GM21717 (cell line): Measurements from ENCODE around the gene ARMC3.
"Not testable (repeated sequence)": the region's sequence is repeated elsewhere in the genome, so short reads cannot be mapped to it uniquely, and the experiment has no call there.

Experiments
- ATAC-seq: cut with Tn5 transposase; IDR thresholded peaks from one replicate; pipeline ENCODE4 v1.9.1; 2021; ENCODE audit warnings: mild to moderate bottlenecking, moderate library complexity; ENCODE audit not compliant: unreplicated experiment

ARMC3 gene

DNA sequence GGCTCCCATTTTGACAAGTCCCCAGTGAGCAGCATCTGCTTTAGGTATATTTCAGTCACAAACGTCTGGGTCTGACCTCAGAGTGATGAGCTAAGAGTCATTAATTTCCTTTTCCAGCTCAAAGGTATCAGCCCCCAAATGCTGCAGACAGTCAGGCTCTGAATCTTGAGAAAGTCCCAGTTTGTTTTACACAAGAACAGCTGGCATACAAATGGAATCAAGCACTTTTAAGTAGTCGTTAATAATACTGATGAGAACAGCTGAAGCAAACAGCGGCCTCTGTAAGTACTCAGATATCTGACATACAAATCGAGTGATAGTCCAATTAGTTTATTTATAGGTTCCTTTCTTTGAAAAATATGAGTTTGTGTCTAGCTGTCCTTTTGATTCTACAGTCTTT is 118.2 kb downstream of the ARMC3 start:
- no peak for ATAC-seq

DNA sequence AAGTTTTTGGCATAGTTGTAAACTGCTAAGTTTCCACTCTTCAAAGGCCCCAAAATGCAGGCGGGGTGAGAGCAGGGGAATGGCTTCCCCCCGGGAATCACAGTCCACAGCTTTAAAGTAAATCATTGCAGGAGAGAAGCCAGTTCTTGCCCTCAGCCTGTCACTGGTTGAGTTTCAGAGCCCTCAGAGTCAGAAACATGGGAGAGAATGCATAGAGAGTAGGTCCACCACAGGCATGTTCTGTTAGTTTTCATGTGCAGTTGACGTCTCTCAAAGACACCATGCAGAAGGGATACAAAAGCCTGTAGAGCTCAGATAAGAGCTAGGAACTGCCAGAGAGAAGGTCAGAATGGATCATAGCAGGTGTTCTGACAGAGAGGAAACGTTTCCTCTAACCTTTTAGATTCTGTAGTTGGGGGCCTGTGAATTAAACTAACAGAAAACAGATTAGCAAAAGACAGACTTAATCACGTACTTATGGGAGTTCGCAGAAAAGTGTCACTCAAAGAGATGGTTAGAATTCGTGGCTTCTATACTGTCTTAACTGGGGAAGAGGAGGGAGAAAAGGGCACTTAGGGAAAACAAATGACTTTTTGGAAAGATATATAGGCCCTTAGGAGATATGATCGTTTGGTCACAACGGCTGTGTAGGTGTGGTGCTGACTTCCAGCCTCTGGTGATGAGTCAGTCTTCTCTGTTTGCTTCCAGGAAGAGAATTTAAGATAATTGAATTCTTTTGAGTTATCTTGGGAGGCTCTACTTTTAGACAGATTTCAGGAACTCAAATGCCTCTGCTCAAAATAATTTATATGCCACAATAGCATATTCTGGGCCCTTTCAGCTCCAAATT is 119.6 kb downstream of the ARMC3 start:
- ATAC-seq, result no peak

DNA sequence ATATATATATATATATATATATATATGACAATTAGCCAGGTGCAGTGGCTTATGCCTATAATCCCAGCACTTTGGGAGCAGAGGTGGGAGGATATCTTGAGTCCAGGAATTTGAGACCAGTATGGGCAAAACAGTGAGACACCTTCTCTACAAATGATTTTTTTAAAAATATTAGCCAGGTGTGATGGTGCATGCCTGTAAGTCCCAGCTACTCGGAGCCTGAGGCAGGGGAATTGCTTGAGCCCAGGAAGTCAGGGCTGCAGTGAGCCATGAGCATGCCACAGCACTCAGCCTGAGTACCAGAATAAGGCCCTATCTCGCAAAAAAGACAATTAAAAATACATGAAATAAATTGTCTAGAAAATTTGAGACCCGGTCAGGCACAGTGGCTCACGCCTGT is 120.3 kb downstream of the ARMC3 start:
- ATAC-seq, result no peak

GRCh38 chr10:23051278-23051677 is 123.4 kb downstream of the ARMC3 start:
- no peak for ATAC-seq

- ATAC-seq, result no peak
Observed at GRCh38 chr10:23051855-23052331, 124.0 kb downstream of the ARMC3 start.

DNA sequence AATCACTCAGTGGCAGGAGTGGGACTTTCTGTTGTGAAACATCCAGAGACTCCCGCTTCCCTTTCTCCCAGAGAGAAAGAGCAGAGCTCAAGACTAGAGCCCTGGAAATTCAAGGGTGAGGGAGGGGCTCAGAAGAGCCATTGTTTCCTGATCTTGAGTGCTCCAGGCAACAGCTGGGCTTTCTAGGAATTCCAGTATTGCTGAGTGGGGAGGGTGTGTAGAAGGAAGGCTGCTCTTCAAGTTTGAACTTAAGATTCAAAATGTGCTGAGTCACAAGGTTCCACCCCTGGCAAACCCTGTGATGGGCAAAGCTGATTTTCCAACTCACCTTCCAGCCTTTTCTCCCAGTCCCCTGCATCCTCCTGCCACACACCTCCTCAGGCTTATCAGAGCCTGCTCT is 125.2 kb downstream of the ARMC3 start:
- no peak for ATAC-seq

DNA sequence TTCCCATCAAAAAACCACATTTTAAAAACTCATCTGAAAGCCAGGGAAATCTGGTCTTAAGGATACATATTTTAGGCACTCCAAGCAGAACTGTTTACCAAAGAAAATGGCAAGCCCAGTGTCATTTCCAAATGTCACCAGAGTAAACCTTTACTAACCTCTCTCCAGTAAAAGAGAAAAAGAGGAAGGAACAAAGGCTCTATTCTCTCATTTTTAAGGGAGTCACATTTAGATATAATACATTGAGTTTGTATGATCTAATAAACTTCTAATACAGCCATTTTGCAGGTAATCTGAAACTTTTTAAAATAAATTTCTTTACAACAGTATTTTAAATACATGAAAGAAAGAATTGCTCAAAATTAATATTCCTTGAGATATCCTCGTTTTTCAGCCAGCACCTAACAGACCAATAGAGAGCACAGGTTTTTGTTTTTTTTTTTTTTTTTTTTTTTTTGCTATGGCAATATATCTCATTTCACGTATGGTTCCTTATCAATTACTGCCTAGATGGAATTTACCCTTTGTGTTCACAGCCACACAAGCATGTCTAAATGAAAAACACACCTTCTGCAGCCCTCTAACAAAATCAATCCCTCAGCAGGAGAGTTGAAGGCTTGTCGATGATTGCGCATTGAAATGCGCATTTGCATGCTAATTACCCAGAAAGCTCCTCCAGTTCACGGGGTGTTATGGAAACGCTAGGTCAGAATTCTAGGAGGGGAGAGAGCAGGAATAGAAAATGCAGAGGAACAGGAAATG is 127.8 kb downstream of the ARMC3 start:
- no peak for ATAC-seq

GRCh38 chr10:23056186-23056579 is 128.3 kb downstream of the ARMC3 start:
- ATAC-seq, result no peak

GRCh38 chr10:23058366-23058765 is 130.5 kb downstream of the ARMC3 start:
- no peak for ATAC-seq

- ATAC-seq, result no peak
Observed at GRCh38 chr10:23060918-23061317, 133.1 kb downstream of the ARMC3 start.

DNA sequence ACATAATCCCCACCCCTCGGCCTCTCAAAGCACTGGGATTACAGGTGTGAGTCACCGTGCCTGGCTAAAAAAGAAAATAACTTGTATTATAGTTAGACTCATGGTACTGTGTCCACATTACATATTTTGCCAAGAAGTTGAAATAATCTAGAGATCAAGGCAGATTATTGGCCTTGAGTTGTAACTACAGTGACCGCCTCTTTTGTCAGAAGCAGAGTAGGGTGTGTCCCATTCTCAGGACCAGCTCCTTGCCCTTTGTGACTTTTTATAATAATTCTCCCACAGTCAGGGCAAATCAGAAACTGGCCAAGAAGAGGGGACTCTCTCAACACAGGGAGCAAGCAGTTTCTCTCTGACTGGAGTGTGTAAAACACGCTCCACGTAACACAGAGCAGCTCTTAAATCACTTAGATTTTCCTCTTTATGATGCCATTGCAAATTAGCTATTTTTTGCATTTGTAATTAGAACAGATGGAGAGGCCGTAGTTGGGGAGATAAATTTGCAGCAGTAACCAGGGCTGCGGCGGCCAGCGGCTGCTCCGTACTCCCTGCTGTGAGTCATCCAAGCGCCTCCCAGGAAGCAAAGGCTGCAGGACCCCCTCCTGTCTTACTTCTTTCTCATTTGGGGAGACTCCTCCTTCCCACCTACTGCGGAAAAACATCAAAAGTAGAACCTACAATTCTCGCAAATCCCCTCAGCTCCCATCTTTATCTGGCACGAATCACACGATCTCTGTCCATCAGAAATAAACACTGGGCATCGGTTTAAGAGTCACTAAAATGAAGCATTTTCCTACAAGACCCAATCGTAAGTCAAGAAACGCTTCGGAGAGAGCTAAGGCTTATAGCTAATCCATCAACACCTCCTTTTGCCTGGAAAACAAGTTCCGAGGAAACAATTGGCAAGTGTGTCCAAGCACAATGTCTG is 135.5 kb downstream of the ARMC3 start:
- no peak for ATAC-seq

DNA sequence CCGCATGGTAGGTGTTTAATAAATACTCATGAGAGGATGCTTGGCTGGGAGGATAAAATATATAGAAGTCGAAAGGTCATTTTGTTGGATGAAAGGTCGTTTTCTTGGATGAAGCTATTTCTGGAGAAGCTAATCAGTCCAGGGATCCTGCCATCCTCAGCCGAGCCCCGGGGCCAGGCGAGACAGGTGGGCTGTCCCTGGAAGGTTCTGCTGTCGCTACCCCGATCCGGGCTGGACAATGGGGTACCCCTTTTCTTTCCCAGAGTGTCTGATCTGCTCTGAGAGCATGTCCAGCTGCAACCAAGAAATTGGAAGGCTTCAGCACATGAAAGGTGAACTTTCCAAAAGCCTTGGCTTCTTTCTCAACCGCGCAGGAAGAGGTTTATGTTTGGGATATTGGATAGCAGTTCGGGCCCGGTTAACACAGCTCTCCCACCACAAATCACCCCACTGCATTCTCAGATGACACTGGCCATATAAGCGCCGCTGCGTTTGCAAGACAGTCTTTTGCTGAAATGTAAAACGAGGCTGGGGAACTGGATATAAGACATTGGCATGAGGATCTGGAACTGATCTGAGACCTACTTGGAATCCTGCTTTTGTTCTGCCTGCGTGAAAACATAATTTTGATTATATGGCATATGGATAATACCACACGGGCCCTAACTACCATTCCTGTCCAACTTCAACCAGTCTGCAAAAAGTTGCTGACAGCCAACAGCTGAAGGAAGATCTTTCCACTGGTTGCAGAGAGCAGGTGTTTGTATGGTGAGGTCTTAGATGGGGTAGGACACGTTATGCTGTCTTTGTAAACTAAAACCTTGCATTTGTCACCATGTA is 136.3 kb downstream of the ARMC3 start:
- no peak for ATAC-seq

- not testable (repeated sequence) for ATAC-seq
Observed at GRCh38 chr10:23064813-23065114, 136.9 kb downstream of the ARMC3 start.

GRCh38 chr10:23065181-23065948 is 137.5 kb downstream of the ARMC3 start:
- no peak for ATAC-seq

DNA sequence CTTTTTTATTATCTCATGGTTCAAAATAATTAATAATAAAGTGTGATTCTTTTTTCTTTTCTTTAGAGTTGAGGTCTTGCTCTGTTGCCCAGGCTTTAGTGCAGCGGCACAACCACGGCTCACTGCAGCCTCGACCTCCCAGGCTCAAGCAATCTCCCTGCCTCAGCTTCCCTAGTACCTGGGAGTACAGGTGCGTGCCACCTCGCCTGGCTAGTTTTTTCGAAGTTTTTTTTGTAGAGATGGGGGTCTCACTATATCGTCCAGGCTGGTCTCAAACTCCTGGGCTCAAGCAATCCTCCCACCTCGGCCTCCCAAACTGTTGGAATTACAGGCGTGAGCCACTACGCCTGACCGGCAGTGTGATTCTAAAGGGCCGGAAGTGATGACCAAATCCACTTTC is 139.5 kb downstream of the ARMC3 start:
- no peak for ATAC-seq

DNA sequence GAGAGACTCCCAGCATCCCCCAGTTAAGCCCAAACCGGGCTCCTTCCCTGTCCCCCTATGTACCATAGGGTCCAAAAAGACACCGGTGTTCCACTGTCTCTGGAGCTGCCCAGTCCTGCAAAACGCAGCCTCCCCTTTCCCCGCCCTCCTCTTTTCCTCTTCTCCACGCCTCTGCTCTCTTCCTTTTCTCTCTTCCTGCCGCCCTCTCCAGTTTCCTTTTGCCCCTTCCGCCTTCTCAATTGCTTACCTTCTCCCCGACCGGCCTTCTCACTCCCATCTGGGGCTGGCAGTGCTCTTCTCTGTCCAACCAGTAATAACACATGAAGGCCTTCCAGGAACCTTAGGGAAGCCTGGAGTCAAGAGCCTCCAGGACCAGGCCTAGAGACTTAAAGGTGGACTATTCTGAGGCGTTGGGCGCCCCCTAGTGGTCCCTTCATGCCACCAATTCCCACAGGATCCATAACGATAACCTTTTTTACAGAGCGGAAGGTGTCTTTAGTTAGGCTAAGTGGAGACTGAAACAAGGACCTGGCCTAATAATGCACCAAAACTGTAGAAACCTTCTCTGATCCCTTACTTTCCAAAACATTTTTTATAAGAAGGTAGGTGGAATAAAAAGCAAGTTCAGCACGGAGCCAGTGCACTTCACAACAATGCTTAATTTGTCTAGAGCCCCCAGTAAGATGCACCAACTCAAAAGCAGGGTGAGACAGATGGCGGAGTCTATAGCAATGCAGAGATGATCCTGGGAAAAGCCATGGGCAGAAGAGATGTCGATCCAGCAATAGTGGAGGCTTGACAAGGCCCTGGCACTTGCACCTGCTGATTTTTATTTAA is 140.3 kb downstream of the ARMC3 start:
- ATAC-seq, result no peak

DNA sequence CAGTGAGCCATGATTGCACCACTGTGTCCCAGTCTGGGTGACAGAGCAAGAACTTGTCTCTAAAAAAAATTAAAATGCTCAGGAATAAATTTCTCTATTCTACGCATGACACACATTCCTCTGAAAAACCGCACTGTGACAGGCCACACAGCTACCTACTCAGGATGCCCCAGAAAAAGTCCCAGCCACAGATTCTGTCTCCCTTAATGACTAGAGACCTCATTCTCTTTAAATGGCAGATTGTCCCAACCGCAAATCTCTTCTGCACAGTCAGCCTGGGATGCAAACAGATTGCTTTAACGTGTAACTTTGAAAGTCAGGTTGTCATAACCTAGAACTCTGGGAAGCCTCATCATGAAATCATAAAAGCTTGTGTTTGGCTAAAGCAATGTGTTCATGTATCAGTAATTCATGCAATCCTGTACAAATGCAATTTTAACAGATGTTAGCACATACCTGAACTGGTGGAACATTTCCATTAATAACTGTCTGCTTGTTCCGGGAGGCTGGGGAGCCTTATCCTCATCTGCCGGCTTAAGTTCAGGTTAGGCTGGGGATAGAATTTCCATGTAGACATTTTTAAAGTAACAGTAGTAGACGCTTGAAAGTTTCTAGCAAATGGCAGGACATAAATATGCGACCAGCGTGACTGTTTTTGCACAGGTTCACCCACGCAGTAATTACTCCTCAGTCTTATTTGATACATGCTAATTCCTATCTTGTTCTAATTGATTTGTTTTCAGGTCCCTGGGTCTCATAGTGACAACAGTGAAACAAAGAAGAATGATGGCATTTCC is 141.4 kb downstream of the ARMC3 start:
- ATAC-seq, result peak; percentile 78
